GM21786 (cell line): ENCODE results near the gene RGS11.
"Not testable (repeated sequence)": the region's sequence is repeated elsewhere in the genome, so short reads cannot be mapped to it uniquely, and the experiment has no call there.

ENCODE experiments used
- ATAC-seq: cut with Tn5 transposase; IDR thresholded peaks from one replicate; pipeline ENCODE4 v1.9.1; 2021; ENCODE audit not compliant: unreplicated experiment

The RGS11 gene

GRCh38 chr16:264440-264951, 11.2 kb downstream of the RGS11 start:
- ATAC-seq = no peak

DNA sequence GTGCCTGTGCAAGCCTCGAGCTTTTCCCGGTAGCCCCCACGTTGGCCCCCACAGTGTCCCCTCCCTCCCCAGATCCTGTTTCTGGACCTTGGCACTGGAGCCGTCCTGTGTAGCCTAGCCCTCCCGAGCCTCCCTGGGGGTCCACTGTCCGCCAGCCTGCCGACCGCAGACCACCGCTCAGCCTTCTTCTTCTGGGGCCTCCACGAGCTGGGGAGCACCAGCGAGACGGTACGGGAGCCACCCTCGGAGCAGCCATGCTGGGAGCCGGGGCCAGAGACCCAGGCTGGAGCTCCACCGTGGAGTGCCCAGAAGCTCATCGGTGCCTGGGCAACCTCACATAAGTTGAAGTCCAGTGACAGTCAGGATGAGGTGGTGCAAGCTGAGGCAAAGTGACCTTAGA, 11.8 kb downstream of the RGS11 start:
- no peak for ATAC-seq

DNA sequence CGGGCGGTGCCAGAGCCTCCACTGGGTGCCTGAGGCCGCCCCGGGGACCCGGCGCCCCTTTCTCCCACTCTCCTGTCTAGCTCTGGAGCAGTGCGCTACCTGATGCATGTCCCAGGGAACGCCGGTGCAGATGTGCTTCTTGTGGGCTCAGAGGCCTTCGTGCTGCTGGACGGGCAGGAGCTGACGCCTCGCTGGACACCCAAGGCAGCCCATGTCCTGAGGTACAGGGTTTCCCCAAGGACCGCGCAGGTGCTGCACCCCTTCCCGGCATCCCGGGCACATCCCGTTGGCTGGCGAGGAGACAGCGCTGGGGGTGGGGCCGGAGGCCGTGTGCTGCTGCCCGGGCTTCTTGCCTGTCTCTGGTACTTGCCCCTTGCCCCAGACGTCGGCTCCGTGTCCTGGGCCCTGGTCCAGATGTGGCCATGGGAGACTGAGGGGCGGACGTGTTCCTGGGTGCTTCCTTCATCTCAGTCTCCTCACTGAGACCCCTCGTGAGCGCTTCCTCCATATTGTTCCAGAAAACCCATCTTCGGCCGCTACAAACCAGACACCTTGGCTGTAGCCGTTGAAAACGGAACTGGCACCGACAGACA, 12.5 kb downstream of the RGS11 start:
- no peak for ATAC-seq

- no peak for ATAC-seq
These were observed 13.5 kb downstream of the RGS11 start for GRCh38 chr16:262121-262745.

DNA sequence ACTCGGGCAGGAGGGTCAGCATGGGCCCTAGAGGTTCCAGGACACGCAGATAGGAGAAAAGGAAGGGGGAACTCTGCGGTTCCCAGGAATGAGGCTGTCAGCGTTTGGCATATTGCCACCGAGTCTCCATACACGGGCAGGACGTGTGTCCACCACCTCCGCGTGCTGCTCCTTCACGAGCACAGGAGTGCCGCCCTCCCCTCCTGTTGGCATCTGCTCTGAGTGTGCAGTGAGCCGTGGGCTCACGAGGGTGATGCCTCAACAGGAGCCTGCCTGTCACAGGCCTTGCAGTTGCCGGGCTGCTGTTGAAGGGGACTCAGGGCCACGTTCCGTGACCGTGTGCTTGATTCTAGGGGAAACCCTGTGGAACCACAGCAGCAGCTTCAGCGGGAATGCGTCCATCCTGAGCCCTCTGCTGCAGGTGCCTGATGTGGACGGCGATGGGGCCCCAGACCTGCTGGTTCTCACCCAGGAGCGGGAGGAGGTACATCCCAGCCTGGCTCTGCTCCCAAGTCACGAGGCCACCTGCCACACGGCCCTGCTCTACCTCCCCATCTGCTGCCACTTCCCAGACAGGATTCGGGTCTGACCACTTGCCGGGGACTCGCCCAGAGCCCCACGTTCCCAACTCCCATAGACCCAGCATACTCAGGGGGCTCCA, 14.6 kb downstream of the RGS11 start:
- ATAC-seq = no peak

- ATAC-seq = no peak
These were observed 15.4 kb downstream of the RGS11 start for GRCh38 chr16:260326-260725.

DNA sequence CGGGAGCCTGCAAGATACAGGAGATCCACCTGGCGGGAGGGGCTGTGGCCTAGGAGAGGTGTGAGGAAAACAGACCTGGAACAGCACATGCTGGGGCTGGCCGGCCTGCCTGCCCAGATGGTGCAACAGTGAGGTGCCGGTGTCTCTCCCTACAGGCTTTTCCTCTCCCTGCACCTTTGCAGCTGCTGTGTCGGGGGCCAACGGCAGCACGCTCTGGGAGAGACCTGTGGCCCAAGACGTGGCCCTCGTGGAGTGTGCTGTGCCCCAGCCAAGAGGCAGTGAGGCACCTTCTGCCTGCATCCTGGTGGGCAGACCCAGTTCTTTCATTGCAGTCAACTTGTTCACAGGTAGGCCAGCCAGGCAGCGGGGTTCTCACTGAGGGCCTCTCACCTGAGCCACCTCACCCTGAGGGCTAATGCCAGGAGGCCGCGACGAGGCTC, 15.9 kb downstream of the RGS11 start:
- ATAC-seq = no peak

DNA sequence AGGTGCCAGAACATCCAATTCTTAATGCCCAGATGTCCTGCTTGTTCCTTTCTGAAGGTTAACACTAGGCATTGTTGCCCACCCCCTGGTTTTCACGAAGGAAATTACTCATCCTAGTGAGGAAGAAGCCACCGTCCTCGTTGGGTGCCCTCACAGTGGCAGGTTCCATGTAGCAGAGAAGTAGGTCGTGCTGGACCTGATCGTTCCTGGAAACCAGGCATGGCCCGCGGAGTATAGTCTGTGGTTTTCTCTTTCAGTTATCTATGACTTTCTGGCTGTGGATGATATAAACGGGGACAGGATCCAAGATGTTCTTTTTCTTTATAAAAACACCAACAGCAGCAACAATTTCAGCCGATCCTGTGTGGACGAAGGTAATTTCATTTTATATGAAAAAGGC, 16.5 kb downstream of the RGS11 start:
- no peak for ATAC-seq

DNA sequence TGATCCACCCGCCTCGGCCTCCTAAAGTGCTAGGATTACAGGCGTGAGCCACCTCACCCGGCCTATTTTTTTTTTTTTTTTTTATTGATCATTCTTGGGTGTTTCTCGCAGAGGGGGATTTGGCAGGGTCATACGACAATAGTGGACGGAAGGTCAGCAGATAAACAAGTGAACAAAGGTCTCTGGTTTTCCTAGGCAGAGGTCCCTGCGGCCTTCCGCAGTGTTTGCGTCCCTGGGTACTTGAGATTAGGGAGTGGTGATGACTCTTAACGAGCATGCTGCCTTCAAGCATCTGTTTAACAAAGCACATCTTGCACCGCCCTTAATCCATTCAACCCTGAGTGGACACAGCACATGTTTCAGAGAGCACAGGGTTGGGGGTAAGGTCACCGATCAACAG, 17.7 kb downstream of the RGS11 start:
- ATAC-seq = not testable (repeated sequence)

DNA sequence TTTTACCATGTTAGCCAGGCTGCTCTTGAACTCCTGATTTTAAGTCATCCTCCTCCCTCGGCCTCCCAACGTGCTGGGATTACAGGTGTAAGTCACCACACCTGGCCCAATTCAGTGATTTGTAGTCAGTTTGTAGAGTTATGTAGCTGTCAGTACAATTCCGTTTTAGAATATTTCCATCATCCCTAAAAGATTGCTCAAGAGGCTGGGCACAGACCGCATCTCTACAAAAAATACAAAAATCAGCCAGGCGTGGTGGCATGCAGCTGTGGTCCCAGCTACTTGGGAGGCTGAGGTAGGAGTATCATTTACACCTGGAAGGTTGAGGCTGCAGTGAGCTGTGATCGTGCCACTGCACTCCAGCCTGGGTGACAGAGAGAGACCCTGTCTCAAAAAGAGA, 20.6 kb downstream of the RGS11 start:
- ATAC-seq = no peak

- no peak for ATAC-seq
These were observed 21.3 kb downstream of the RGS11 start for GRCh38 chr16:254461-254860.

DNA sequence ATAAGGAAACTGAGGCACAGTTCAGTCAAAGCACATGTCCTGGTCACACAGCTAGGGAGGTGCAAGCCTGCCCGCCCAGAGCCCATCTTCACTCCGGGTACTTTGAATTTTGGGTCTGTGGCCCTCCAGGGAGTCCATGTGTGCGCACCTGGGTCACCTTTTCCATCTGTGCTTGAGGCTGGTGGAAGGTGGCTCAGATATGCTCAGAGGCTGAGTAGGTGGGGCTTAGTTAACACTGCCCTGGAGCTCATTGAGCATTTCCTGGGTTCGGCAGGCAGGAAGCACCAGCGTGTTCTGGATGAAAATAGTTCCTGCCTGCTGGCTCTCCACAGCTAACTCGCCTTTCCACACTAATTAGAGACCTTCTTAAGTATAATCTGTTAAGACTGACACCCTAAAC, 21.9 kb downstream of the RGS11 start:
- ATAC-seq = no peak

DNA sequence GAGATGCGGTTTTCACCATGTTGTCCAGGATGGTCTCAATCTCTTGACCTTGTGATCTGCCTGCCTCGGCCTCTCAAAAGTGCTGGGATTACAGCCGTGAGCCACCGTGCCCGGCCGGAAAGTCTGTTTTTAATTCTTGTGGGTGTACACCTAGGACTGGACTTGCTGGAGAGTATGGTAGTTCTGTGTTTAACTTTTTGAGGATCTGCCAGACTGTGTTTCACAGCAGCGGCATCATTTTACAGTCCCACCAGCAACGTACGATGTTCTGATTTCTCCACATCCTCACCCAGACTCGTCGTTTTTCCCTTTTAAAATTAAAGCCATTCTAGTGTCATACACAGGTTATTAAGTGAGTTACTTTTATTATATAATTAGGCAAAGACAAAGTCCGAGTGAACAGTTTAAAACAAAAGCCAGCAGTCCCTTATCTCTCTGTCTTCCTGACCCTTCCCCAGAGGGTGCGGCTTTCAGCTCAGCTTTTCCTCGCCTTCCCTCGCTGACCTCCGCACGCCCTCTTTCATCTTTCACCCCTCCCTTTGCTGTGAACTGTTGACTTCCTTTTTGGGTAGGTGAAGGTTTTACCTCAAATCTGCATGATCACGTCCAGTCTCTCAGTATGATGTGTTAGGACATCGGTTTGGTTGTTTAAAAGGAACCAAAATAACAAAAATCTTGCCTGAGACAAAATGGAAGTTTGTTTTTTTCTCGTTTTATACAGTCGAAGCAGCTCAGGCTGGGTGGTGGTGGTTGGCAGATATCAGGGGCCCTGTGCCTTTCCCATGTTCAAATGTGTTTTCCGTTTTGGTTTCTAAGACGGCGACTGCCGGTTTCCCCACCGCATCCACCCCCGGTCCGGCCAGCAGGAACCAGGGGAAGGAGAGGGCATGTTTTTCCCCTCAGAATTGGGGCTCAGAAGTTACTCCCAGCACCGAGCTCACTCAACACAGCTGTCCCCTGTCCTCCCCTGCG, 23.1 kb downstream of the RGS11 start:
- ATAC-seq = no peak

DNA sequence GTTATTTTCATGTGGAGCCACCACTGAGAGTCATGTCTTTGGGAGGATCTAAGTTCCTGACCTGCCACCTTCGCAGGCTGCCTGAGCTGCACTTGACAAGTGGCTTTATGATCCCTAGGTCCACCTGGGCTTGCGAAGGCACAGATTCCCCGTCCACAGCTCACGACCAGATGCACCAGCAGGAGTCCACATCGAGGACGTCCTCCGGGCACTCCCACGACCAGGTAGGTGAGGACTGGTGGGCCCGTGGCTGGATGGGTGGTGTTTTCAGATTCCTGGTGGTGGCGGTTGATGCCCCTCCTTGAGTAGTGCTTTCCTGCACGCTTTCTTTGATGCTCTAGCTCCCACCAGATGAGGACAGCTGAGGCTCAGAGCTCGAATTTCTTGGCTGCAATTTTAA, 26.3 kb downstream of the RGS11 start:
- ATAC-seq = no peak

GRCh38 chr16:247027-247426, 28.7 kb downstream of the RGS11 start:
- ATAC-seq = no peak

GRCh38 chr16:245105-245504, 30.6 kb downstream of the RGS11 start:
- no peak for ATAC-seq

GRCh38 chr16:243348-243747, 32.4 kb downstream of the RGS11 start:
- ATAC-seq = no peak

GRCh38 chr16:242281-242680, 33.5 kb downstream of the RGS11 start:
- ATAC-seq = no peak

DNA sequence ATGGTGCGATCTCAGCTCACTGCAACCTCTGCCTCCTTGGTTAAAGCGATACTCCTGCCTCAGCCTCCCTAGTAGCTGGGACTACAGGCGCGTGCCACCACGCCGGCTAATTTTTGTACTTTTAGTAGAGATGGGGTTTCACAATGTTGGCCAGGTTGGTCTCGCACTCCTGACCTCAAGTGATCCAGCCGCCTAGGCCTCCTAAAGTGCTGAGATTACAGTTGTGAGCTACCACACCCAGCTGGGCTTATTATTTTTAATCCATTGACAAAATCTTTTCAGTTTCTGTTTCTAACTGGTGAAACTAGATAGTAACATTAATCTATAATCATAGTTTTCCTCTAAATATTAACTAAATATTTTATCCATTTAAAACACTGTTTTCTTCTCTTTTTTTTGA, 35.2 kb downstream of the RGS11 start:
- ATAC-seq = no peak

- ATAC-seq = no peak
These were observed 35.8 kb downstream of the RGS11 start for GRCh38 chr16:239948-240277.
